T-helper 2 cell treated with Interferon-gamma antibody and Interleukin-4, amounts not matched to agents 100 ng/mL and 5 ng/mL, for 36 hours (primary cell): ENCODE results near the gene TAF11L8. TPM values are rescaled to one million over a fixed set of nuclear protein-coding genes. Genes with fewer than 3 reads are reported as not detected.
"Not testable (repeated sequence)": the region's sequence is repeated elsewhere in the genome, so short reads cannot be mapped to it uniquely, and the experiment has no call there.

Source experiments
- intact Hi-C: fragments of 100-400 bp; cut with micrococcal nuclease; formaldehyde crosslinking; loops from one replicate; pipeline ENCODE4 v1.15.1; 2023
- total RNA-seq: library from RNA; stranded (reverse); gene quantifications from 2 replicates; pipeline ENCODE4 v1.2.3, GENCODE V29; 2022

TAF11L8 gene
- not detected in 2 replicates for total RNA-seq

DNA sequence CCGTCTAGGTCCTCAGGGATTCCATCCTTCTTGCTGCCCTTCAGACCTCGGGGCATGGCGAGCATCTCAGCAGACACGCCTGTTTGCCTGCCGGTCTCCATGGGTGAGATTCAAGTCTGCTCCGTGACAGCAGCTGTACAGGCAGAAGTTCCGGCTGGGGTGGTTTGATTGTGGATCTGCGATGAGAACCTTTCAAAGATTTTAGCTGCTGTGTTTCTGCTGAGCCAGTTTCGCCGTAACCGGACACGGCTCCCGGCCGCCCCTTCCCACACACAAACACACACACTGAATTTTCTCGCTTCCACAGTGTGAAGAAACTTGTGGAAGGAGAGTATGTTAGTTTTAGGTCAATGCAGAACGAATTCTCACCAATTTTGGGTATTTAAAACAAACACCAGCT is at the start of gene TAF11L8:
Gene TAF11L8, minus strand, starts transcription at position 101 of the 400 bp plus-strand sequence.
- intact Hi-C loops, result not testable (repeated sequence)

- intact Hi-C loops, result no loop called here
These were observed 43.4 kb upstream of the TAF11L8 start, which contains the start of gene TAF11L14 for GRCh38 chr5:17634160-17634559. Gene TAF11L14 (plus strand): TSS chr5:17634460.

DNA sequence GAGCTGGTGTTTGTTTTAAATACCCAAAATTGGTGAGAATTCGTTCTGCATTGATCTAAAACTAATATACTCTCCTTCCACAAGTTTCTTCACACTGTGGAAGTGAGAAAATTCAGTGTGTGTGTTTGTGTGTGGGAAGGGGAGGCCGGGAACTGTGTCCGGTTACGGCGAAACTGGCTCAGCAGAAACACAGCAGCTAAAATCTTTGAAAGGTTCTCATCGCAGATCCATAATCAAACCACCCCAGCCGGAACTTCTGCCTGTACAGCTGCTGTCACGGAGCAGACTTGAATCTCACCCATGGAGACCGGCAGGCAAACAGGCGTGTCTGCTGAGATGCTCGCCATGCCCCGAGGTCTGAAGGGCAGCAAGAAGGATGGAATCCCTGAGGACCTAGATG is 41.0 kb upstream of the TAF11L8 start, which contains the start of gene TAF11L13:
Gene TAF11L13, plus strand, starts transcription at position 301 of the 400 bp plus-strand sequence.
- intact Hi-C loops, result not testable (repeated sequence)

DNA sequence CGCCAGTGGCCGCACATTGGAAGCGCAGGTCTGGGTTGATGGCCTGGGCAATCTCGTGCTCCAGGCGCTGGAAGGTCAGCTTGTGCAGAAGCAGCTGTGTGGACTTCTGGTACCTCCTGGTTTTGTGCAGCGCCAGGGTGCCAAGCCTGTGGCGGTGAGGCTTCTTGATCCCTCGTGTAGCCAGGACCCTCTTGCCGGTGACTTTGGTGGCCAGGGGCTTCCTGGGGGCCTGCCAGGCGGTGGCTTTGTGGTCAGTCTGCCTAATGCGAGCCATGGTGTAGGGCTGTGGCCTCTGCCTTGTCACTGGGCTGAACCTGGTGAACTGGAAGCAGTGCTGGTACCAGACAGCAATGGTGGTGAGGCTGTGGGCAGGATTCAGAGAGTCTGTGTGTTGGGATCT is 34.9 kb upstream of the TAF11L8 start:
- intact Hi-C loops, result no loop called here

- intact Hi-C loops, result no loop called here
These were observed 29.9 kb upstream of the TAF11L8 start for GRCh38 chr5:17620627-17621026.

DNA sequence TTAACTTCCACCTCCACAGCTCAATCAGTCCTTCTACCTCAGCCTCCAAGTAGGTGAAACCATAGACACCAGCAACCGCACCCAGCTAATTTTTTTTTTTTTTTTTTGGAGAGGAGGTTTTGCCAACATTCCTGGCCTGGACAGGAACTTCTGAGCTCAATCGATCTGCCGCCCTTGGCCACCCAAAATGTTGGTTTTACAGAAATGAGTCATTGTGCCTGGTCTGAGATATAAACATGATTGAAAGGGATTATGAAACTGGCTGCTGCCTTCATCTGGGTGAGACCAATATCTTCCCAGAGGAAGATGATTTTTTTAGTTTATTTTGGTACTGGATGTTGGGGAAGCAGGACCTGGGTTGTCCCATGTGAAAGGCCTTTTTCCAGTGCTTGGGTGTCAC is 28.6 kb upstream of the TAF11L8 start:
- intact Hi-C loops, result no loop called here

DNA sequence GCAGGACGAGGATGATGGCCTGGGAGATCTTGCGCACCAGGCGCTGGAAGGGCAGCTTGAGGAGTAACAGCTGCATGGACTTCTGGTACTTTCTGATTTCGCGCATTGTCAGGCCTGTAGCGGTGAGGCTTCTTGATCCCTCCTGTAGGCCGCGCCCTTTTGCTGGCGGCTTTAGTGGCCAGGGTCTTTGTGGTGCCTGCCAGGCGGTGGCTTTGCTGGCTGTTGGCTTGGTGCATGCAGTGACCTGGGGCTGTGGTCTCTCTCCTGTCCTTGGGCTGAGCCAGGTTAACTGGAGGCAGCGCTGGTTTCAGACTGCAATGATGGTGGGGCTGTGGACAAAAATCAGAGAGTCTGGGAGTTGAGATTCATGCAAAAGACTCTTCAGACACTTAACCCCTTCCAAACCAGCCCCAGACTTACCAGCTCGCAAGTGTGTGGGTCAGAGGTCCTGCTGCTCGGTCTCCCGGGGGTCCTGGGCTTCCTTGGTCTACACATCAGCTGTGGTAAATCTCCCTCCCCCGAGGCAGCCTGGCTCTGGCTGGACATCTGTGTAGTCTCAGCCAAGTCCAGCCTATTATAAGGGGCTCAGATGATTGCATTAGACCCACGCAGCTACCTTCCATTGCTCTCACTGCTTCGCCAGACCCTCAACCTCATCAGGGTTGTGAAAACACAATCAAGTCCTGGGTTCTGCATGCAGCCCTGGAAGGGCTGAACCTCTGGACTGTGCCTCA is 24.3 kb upstream of the TAF11L8 start:
- intact Hi-C loops, result no loop called here

GRCh38 chr5:17610092-17610491 is 19.3 kb upstream of the TAF11L8 start, which contains the start of gene TAF11L12:
Gene TAF11L12 (plus strand): TSS chr5:17610392.
- intact Hi-C loops, result not testable (repeated sequence)

DNA sequence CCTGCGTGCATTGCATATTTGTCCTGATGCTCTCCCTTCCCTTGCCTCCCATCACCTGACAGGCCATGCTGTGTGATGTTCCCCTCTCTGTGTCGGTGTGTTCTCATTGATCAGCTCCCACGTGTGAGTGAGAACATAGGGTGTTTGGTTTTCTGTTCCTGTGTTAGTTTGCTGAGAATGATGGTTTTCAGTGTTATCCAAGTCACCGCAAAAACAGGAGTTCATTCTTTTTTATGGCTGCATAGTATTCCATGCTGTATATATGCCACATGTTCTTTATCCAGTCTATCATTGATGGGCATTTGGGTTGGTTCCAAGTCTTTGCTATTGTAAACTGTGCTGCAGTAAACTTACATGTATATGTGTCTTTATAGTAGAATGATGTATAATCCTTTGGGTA is 16.7 kb upstream of the TAF11L8 start:
- intact Hi-C loops, result not testable (repeated sequence)

GRCh38 chr5:17604951-17605350 is 14.2 kb upstream of the TAF11L8 start:
- intact Hi-C loops, result no loop called here

DNA sequence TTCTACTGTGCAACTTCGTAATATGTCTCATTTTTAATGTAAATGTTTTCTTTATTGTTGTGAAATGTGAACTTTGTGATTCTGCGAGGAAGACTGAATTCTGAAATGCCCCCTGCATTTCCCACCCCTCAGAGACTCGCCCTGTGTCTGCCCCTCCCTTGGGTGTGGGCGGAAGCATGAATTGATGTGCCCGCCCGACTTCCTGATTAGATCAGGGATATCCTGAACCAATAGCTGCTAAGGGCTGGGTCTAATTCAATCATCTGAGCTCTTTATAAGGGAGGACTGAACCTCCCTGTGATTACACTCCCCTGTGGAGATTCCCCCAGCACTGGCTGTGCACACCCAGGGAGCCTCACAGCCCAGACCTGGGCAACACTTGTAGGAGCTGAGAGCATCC is 13.1 kb upstream of the TAF11L8 start, which contains the start of gene TAF11L11:
Gene TAF11L11, plus strand, starts transcription at position 304 of the 400 bp plus-strand sequence.
- intact Hi-C loops, result not testable (repeated sequence)

- intact Hi-C loops, result not testable (repeated sequence)
These were observed 7.0 kb upstream of the TAF11L8 start, which contains the start of gene TAF11L10 for GRCh38 chr5:17597728-17598127. Gene TAF11L10 (minus strand): TSS chr5:17597828.

DNA sequence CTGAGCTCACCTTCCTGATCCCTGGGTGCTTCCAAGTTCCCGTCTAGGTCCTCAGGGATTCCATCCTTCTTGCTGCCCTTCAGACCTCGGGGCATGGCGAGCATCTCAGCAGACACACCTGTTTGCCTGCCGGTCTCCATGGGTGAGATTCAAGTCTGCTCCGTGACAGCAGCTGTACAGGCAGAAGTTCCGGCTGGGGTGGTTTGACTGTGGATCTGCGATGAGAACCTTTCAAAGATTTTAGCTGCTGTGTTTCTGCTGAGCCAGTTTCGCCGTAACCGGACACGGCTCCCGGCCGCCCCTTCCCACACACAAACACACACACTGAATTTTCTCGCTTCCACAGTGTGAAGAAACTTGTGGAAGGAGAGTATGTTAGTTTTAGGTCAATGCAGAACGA is 3.5 kb upstream of the TAF11L8 start, which contains the start of gene TAF11L9:
Gene TAF11L9, minus strand, starts transcription at position 140 of the 400 bp plus-strand sequence.
- intact Hi-C loops, result not testable (repeated sequence)

DNA sequence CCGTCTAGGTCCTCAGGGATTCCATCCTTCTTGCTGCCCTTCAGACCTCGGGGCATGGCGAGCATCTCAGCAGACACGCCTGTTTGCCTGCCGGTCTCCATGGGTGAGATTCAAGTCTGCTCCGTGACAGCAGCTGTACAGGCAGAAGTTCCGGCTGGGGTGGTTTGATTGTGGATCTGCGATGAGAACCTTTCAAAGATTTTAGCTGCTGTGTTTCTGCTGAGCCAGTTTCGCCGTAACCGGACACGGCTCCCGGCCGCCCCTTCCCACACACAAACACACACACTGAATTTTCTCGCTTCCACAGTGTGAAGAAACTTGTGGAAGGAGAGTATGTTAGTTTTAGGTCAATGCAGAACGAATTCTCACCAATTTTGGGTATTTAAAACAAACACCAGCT is 5.1 kb downstream of the TAF11L8 start, which contains the start of gene TAF11L7:
Gene TAF11L7, minus strand, starts transcription at position 101 of the 400 bp plus-strand sequence.
- intact Hi-C loops, result not testable (repeated sequence)

Other genes starting within 250 kb of the TAF11L8 start
- gene TAF11L2, start 92.7 kb downstream of the TAF11L8 start, total RNA-seq, result not detected in 2 replicates
- gene TAF11L3, start 72.6 kb downstream of the TAF11L8 start, total RNA-seq, result not detected in 2 replicates
- not detected in 2 replicates for gene TAF11L4, start 69.2 kb downstream of the TAF11L8 start, total RNA-seq
- gene TAF11L5, start 65.7 kb downstream of the TAF11L8 start, total RNA-seq, result not detected in 2 replicates
- not detected in 2 replicates for gene TAF11L6, start 62.3 kb downstream of the TAF11L8 start, total RNA-seq
- not detected in 2 replicates for gene TAF11L7, start 5.2 kb downstream of the TAF11L8 start, total RNA-seq
- not detected in 2 replicates for gene TAF11L9, start 3.4 kb upstream of the TAF11L8 start, total RNA-seq
- not detected in 2 replicates for gene TAF11L10, start 6.9 kb upstream of the TAF11L8 start, total RNA-seq
- not detected in 2 replicates for gene TAF11L11, start 13.2 kb upstream of the TAF11L8 start, total RNA-seq
- not detected in 2 replicates for gene TAF11L12, start 19.4 kb upstream of the TAF11L8 start, total RNA-seq
- not detected in 2 replicates for gene TAF11L13, start 41.1 kb upstream of the TAF11L8 start, total RNA-seq
- gene TAF11L14, start 43.5 kb upstream of the TAF11L8 start, total RNA-seq, result not detected in 2 replicates